ENCODE results near the gene PRELID2.

DNA sequence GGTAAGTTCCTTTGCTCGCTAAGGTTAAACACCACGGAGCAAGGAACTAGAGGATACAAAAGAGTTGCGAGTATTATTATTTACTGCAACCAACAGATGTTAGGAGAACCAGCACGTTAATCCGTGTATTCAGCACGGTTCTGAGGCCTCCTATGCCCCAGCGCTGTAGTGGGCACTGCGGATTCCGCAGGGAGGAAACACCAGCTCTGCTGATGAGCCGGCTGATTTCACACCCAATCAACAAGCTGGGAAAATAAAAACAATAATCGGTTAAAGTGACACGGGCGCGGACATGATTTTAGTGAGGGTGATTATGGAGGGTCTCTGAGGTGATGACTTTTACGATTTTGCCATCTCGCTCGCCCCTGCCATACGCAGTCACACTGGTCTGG is 702 bp upstream of the PRELID2 start:
- TF ChIP-seq FOS (IDR thresholded peaks at IDR 0.05; ENCODE audit: borderline replicate concordance, insufficient read depth, low read length) (no peak), CTCF (IDR thresholded peaks at IDR 0.05; ENCODE audit: extremely low read depth in 1 of 2, insufficient read depth in 1 of 2, low read depth in 1 of 2, low read length in 2 of 2) (no peak), POLR2A (IDR thresholded peaks at IDR 0.05; ENCODE audit: low read depth, low read length) (no peak), MYC (IDR thresholded peaks at IDR 0.05; ENCODE audit: low read depth, low read length) (no peak), POLR2AphosphoS5 (IDR thresholded peaks at IDR 0.05; ENCODE audit: insufficient read depth, low read depth, low read length) (no peak), EZH2 (IDR thresholded peaks at IDR 0.05; ENCODE audit: borderline replicate concordance, low read depth, low read length, severe bottlenecking) (no peak), JUN (IDR thresholded peaks at IDR 0.05; ENCODE audit: borderline replicate concordance, insufficient read depth, insufficient read length, low read depth) (no peak)
- TF ChIP-seq, protein P1, sequence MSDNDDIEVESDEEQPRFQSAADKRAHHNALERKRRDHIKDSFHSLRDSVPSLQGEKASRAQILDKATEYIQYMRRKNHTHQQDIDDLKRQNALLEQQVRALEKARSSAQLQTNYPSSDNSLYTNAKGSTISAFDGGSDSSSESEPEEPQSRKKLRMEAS (IDR thresholded peaks at IDR 0.05; ENCODE audit: insufficient read depth, insufficient read length) = no peak
